Activated naive CD4-positive, alpha-beta T cell treated with anti-CD3 and anti-CD28 coated beads, Interleukin-2, amount 50 U/mL, for 24 hours (primary cell): ENCODE results near the gene IP6K2.
A peak's percentile ranks its signal among the peaks of the same experiment; 100 is the strongest.
"Not testable (repeated sequence)": the region's sequence is repeated elsewhere in the genome, so short reads cannot be mapped to it uniquely, and the experiment has no call there.

Experiments used
- H3K27ac Mint-ChIP-seq: one replicate; pipeline ENCODE4 v1.8.0; 2021; ENCODE audit warnings: mild to moderate bottlenecking, mixed read lengths
- H3K27me3 Mint-ChIP-seq: one replicate; pipeline ENCODE4 v1.8.0; 2021; ENCODE audit warnings: mixed read lengths
- H3K36me3 Mint-ChIP-seq: one replicate; pipeline ENCODE4 v1.8.0; 2021; ENCODE audit warnings: mixed read lengths
- H3K4me1 Mint-ChIP-seq: one replicate; pipeline ENCODE4 v1.8.0; 2021; ENCODE audit warnings: mixed read lengths
- H3K4me3 Mint-ChIP-seq: one replicate; pipeline ENCODE4 v1.8.0; 2021; ENCODE audit warnings: mild to moderate bottlenecking, mixed read lengths
- H3K9me3 Mint-ChIP-seq: one replicate; pipeline ENCODE4 v1.8.0; 2021; ENCODE audit warnings: mixed read lengths

IP6K2 gene

GRCh38 chr3:48738926-48739616, 22.1 kb upstream of the IP6K2 start:
- no peaks in the 10 kb centered on the region for H3K9me3 Mint-ChIP-seq
- H3K36me3 Mint-ChIP-seq = no peaks in the 10 kb centered on the region
- no peaks in the 10 kb centered on the region for H3K27me3 Mint-ChIP-seq
- no peaks in the 10 kb centered on the region for H3K4me1 Mint-ChIP-seq
- H3K27ac Mint-ChIP-seq = no peak overlapping the region
- H3K4me3 Mint-ChIP-seq = no peak overlapping the region

- Mint-ChIP-seq H3K36me3 (no peaks in the 10 kb centered on the region), H3K27ac (no peak overlapping the region), H3K4me3 (no peak overlapping the region), H3K27me3 (no peaks in the 10 kb centered on the region), H3K4me1 (no peaks in the 10 kb centered on the region), H3K9me3 (no peaks in the 10 kb centered on the region)
Observed at GRCh38 chr3:48738144-48738536, 21.1 kb upstream of the IP6K2 start.

DNA sequence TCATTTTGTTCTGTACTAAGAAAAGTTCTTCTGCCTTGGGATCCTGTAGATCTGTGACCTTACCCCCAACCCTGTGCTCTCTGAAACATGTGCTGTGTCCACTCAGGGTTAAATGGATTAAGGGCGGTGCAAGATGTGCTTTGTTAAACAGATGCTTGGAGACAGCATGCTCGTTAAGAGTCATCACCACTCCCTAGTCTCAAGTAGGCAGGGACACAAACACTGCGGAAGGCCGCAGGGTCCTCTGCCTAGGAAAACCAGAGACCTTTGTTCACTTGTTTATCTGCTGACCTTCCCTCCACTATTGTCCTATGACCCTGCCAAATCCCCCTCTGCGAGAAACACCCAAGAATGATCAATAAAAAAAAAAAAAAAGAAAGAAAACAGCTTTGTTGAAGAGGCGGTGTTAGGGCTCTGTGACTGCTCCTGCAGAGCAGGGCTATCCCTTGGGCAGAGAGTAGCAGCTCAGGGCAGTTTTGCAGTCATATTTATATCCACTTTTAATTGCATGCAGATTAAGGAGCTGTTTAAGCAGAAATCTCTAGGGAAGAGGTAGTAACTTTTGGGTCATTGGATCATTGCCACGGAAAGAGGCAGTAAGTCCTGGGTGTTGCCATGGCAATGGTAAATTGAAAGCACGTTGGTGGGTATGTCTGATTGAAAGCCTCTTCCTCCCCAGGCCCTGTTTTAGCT, 18.2 kb upstream of the IP6K2 start:
- not testable (repeated sequence) for H3K9me3 Mint-ChIP-seq, H3K4me3 Mint-ChIP-seq, H3K27ac Mint-ChIP-seq, H3K4me1 Mint-ChIP-seq, H3K36me3 Mint-ChIP-seq, H3K27me3 Mint-ChIP-seq

DNA sequence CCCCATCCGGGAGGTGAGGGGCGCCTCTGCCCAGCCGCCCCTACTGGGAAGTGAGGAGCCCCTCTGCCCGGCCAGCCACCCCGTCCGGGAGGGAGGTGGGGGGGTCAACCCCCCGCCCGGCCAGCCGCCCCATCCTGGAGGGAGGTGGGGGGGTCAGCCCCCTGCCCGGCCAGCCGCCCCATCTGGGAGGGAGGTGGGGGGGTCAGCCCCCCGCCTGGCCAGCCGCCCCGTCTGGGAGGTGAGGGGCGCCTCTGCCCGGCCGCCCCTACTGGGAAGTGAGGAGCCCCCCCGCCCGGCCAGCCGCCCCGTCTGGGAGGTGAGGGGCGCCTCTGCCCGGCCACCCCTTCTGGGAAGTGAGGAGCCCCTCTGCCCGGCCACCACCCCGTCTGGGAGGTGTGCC, 17.5 kb upstream of the IP6K2 start:
- not testable (repeated sequence) for H3K4me1 Mint-ChIP-seq, H3K4me3 Mint-ChIP-seq, H3K27me3 Mint-ChIP-seq, H3K36me3 Mint-ChIP-seq, H3K9me3 Mint-ChIP-seq, H3K27ac Mint-ChIP-seq

- H3K4me3 Mint-ChIP-seq, H3K27me3 Mint-ChIP-seq, H3K27ac Mint-ChIP-seq, H3K9me3 Mint-ChIP-seq, H3K4me1 Mint-ChIP-seq, H3K36me3 Mint-ChIP-seq: not testable (repeated sequence)
Observed at GRCh38 chr3:48733752-48734518, 16.9 kb upstream of the IP6K2 start.

DNA sequence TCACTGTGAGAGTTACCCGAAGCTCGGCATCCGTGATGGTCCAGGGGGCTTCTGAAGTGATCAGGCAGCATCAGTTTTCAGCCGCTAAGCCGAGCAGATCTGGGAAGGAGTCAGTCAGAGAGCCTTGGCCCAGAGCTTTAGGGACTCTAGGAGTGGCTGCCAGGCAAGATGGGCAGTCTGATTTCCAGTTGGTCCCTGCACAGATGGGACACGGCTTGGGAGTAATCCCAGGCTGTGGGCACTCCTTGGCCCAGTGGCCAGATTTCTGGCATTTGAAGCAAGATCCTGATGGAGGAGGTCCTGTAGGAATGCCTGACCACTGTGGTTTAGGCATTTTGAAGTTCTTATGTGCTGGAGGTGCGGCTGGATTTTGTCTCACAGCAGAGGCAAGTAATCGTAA, 10.5 kb upstream of the IP6K2 start:
- Mint-ChIP-seq H3K9me3 (no peaks in the 10 kb centered on the region), H3K4me1 (no peaks in the 10 kb centered on the region), H3K27me3 (no peaks in the 10 kb centered on the region), H3K27ac (no peak overlapping the region), H3K36me3 (no peaks in the 10 kb centered on the region), H3K4me3 (no peak overlapping the region)

- H3K4me3 Mint-ChIP-seq, H3K4me1 Mint-ChIP-seq, H3K9me3 Mint-ChIP-seq, H3K27ac Mint-ChIP-seq, H3K27me3 Mint-ChIP-seq, H3K36me3 Mint-ChIP-seq: not testable (repeated sequence)
Observed at GRCh38 chr3:48725185-48725855, 8.3 kb upstream of the IP6K2 start.

DNA sequence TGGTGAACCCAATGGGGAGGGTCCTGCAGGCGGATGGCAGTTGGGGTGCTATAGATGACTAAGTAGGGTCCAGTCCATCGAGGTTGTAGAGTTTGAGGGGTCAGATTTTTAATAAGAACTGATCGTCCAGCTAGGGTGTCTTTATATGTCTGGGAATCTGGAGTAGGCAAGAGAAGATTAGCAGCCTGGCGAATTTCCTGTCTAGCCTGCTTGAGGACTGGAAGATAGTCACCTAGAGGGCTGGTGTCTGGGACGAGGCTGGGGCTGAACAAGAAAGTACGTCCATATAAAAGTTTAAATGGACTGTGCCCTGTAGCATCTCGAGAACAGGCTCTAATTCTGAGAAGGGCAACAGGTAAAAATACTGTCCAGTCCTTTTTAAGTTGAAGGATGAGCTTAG, 6.7 kb upstream of the IP6K2 start:
- Mint-ChIP-seq H3K4me3 (no peak overlapping the region), H3K36me3 (no peaks in the 10 kb centered on the region), H3K27me3 (no peaks in the 10 kb centered on the region), H3K9me3 (no peaks in the 10 kb centered on the region), H3K4me1 (no peaks in the 10 kb centered on the region), H3K27ac (no peak overlapping the region)

- not testable (repeated sequence) for H3K4me1 Mint-ChIP-seq, H3K9me3 Mint-ChIP-seq, H3K27ac Mint-ChIP-seq, H3K27me3 Mint-ChIP-seq, H3K4me3 Mint-ChIP-seq, H3K36me3 Mint-ChIP-seq
Observed at GRCh38 chr3:48723293-48723692, 6.3 kb upstream of the IP6K2 start.

- peak overlapping the region; percentile 94 for H3K27ac Mint-ChIP-seq
- H3K27me3 Mint-ChIP-seq = no peaks in the 10 kb centered on the region
- peaks cover 40% of the 10 kb centered on the region for H3K4me1 Mint-ChIP-seq
- H3K4me3 Mint-ChIP-seq = peak overlapping the region; percentile 97
- H3K36me3 Mint-ChIP-seq = peaks cover 2% of the 10 kb centered on the region
- no peaks in the 10 kb centered on the region for H3K9me3 Mint-ChIP-seq
Observed at GRCh38 chr3:48716508-48716981, 476 bp downstream of the IP6K2 start.

GRCh38 chr3:48715174-48715800, 1.7 kb downstream of the IP6K2 start:
- Mint-ChIP-seq H3K27me3 (no peaks in the 10 kb centered on the region), H3K36me3 (peaks cover 2% of the 10 kb centered on the region), H3K27ac (peak overlapping the region; percentile 19), H3K9me3 (no peaks in the 10 kb centered on the region), H3K4me3 (peak overlapping the region; percentile 97), H3K4me1 (peaks cover 52% of the 10 kb centered on the region)

DNA sequence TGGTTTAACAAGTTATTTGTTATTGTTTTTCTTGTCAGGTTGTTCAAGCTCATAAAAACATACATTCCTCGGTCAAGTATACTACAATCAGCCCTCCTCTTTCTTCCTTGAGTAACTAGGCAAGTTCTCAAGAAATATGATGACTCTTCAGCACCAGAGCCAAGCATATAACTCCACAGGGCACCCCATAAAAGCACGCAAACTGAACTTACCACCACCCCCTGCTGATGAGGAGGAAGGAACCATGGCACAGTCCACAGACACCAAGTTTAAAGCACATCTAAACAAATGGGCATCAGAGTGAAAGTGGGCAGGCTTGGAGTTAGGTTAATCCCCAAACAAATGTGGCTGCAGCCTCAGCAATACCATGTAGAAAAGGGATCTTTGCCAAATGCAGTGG, 5.3 kb downstream of the IP6K2 start:
- H3K4me3 Mint-ChIP-seq = no peak overlapping the region
- H3K27ac Mint-ChIP-seq = peak overlapping the region; percentile 59

DNA sequence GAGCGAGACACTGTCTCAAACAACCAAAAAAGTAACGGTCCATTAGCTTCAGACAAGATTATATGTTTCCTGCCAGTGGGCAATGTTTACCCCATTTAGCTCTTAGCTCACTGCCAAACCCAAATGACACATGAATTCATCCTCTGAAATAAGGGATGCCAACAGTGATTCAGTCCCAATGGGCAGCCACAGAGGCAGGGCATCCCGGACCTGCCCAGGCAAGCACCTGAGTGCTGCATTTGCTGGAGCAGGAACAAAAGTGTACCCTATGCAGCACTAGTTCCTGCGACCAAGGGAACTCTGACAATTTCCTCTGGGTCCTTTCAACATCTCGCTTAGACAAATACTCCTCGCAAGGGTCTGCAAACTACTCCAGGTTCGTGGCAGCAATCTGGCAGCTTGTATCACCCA, 8.0 kb downstream of the IP6K2 start:
- no peak overlapping the region for H3K27ac Mint-ChIP-seq
- no peaks in the 10 kb centered on the region for H3K9me3 Mint-ChIP-seq
- no peaks in the 10 kb centered on the region for H3K27me3 Mint-ChIP-seq
- H3K4me1 Mint-ChIP-seq = peaks cover 63% of the 10 kb centered on the region
- H3K36me3 Mint-ChIP-seq = peaks cover 1% of the 10 kb centered on the region
- H3K4me3 Mint-ChIP-seq = no peak overlapping the region

More for the DNA sequence above, 5.3 kb downstream of the IP6K2 start:
- Mint-ChIP-seq H3K27me3 (no peaks in the 10 kb centered on the region), H3K36me3 (peaks cover 1% of the 10 kb centered on the region), H3K4me1 (peaks cover 75% of the 10 kb centered on the region), H3K9me3 (no peaks in the 10 kb centered on the region)

- peaks cover 1% of the 10 kb centered on the region for H3K36me3 Mint-ChIP-seq
- peak overlapping the region; percentile 4 for H3K27ac Mint-ChIP-seq
- no peaks in the 10 kb centered on the region for H3K27me3 Mint-ChIP-seq
- H3K4me3 Mint-ChIP-seq = peak overlapping the region; percentile 24
- no peaks in the 10 kb centered on the region for H3K9me3 Mint-ChIP-seq
- peaks cover 65% of the 10 kb centered on the region for H3K4me1 Mint-ChIP-seq
Observed at GRCh38 chr3:48708481-48708889, 8.5 kb downstream of the IP6K2 start.

DNA sequence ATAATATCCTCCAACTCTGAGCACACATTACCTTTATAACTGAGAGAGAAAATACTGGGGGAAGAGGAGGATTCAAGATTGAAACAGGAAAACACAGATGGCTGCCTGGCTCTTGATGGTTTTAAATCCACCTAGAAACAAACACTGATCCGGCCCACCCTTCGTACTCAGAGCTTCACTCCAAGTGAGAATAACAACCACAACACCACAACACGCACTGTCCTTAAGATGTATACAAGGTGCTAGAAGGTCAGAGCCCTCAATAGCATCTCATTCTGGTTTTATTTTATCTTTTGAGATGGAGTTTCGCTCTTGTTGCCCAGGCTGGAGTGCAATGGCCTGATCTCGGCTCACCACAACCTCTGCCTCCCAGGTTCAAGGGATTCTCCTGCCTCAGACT, 9.9 kb downstream of the IP6K2 start:
- H3K9me3 Mint-ChIP-seq = no peaks in the 10 kb centered on the region
- H3K4me3 Mint-ChIP-seq = no peak overlapping the region

More for the DNA sequence above, 9.9 kb downstream of the IP6K2 start:
- H3K36me3 Mint-ChIP-seq = peaks cover 1% of the 10 kb centered on the region
- H3K27ac Mint-ChIP-seq = no peak overlapping the region
- H3K4me1 Mint-ChIP-seq = peaks cover 71% of the 10 kb centered on the region
- no peaks in the 10 kb centered on the region for H3K27me3 Mint-ChIP-seq
